UCSD-AML1 (cell line): ENCODE results near the gene TSPAN5.
A peak's percentile ranks its signal among the peaks of the same experiment; 100 is the strongest.
"Not testable (repeated sequence)": the region's sequence is repeated elsewhere in the genome, so short reads cannot be mapped to it uniquely, and the experiment has no call there.

Experiments used
- DNase-seq: peaks from one replicate; lab custom pipeline; 2025; ENCODE audit not compliant: unreplicated experiment; lab: John Stamatoyannopoulos, UW

TSPAN5 gene

DNA sequence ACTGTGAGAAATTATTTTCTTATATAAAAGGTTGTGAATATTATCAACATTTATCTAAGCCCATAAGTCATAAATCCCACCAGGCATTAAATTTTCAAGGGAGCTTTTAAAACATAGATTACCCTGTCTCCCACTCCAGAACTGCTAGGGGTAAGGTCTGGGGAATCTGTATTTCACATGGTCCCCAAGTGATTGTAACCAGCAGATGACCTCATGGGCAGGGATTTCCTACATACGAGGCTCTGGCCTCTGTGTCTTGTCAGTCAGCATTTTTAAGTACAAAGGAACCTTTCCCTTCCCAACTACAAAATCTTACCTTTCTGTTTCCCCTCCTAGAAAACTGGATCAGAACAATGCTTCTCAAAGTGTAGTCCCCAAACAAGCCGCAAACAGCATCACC lies 188.6 kb downstream of the TSPAN5 start:
- DNase-seq: no peak

DNA sequence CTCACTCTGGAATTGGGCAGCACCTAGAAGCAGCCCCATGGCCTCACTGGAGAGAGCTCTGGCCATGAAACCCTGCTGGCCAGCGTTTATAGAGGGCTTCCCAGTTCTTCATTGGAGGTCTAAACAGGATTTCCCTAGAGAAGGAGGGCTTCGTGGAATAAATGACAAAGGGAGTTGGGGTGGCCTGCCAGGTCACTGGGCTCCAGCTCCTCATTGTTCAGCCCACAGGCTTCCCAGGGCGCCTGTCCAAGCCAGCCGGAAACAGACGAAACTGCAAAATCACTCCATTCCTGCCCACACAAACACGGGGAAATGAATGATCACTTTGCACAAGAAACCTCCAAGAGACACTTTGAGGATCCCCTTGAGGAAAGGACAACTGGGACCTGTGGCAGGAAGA lies 189.7 kb downstream of the TSPAN5 start:
- peak; percentile 37 for DNase-seq

DNA sequence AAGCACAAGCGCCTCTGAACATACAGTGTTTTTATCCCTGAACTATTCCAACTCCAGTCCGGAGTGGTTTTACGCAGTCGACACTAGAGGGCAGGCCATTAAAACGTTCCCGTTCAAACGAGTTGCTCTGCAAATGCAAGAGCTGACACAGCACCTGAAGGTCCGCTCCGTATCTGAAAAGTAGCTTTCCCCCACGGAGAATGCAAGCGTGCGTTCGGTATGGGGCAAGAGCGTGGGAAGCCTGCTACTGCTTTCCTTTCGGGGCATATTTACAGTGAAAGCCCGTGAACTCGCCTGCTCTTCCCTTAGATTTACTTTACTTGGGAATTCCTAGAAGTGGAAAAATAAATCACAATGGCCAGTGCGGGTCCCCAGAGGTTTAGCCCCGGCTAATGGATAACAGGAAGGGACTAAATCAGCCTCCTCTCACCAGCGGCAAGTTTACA lies 190.8 kb downstream of the TSPAN5 start:
- DNase-seq: peak; percentile 65

DNA sequence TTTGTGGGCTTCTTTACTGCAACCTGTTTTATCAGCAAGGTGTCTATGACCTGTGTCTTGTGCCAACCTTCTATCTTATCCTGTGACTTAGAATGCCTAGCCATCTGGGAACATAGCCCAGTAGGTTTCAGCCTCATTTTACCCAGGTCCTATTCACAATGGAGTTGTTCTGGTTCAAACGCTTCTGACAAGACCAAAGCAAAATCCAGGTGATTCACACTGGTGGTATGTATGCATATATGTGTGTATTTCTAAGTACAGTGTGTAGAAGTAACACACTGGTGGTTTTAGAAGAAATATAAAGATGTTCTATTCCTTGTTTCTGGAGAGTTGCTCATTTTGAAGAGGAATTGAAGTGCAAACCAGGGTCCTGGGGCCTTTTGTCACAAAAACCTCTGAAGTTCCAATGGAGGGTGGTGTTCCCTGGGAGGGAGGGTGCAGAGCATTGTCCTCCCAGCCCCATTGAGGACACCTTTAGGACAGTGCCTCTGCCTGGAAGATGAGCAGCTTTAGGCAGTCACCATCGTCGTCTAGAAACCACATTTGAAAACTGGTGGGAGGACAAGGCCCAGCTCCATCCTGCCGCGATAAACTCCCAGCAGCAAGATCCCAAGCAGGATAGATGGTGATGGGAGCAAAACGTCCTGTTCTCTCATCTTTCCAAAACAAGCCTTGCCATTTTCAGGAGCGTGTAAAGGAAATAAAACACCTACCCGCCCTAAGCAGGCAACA lies 191.4 kb downstream of the TSPAN5 start:
- DNase-seq: no peak

DNA sequence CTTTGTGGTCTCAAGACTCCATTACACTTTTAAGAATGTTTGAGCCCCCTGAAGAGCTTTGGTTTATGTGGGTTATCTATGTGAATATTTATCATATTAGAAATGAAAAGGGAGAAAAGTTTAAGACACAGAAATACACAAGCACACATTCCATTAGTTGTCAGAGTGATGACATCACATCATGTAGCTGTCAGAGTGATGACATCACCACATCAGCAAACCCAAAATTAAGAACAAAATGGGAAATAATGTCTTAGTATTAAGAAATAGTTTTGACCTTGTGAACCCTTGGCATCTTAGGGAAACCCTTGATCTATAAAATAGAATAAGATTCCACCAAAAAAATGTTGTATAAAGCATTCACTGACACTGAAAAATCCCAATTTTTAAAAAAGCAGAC lies 195.9 kb downstream of the TSPAN5 start:
- DNase-seq: no peak

DNA sequence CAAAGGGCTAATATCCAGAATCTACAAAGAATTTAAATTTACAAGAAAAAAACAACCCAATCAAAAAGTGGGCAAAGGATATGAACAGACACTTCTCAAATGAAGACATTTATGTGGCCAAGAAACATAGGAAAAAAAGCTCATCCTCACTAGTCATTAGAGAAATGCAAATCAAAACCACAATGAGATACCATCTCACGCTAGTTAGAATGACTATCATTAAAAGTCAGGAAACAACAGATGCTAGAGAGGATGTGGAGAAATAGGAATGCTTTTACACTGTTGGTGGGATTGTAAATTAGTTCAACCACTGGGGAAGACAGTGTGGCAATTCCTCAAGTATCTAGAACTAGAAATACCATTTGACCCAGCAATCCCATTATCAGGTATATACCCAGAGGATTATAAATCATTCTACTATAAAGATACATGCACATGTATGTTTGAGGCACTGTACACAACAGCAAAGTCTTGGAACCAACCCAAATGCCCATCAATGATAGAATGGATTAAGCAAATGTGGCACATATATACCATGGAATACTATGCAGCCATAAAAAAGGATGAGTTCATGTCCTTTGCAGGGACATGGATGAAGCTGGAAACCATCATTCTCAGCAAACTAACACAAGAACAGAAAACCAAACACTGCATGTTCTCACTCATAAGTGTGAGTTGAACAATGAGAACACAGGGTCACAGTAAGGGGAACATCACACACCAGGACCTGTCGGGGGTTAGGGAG lies 197.1 kb downstream of the TSPAN5 start:
- DNase-seq: not testable (repeated sequence)

DNA sequence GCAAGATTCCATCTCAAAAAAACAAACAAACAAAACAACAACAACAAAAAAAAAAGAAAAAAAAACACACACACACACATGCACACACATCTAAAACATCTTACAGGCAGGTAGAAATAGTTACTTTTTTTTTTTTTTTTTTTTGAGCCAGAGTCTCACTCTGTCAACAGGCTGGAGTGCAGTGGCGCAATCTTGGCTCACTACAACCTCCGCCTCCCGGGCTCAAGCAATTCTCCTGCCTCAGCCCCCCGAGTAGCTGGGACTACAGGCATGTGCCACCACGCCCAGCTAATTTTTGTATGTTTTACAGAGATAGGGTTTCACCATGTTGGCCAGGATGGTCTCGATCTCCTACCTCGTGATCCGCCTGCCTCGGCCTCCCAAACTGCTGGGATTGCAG lies 201.0 kb downstream of the TSPAN5 start:
- not testable (repeated sequence) for DNase-seq

DNA sequence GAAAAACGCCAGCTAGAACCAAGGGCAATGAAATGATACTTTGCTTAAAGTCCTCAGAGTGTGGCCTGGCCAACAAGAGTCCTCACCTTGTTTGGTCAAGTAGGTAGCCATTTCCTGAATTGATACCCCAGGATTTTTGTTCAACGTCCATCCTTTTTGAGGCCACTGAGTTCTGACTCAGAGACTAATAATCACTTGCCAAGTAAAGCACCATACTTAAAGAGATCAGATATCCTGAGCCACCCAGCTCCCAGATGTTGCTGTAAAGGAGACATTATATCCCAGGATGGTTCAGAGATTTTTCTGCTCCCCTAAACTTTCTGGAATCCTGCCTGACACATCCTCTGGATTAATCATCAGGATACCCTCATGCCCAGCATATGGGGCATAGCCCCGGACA lies 206.3 kb downstream of the TSPAN5 start:
- no peak for DNase-seq

DNA sequence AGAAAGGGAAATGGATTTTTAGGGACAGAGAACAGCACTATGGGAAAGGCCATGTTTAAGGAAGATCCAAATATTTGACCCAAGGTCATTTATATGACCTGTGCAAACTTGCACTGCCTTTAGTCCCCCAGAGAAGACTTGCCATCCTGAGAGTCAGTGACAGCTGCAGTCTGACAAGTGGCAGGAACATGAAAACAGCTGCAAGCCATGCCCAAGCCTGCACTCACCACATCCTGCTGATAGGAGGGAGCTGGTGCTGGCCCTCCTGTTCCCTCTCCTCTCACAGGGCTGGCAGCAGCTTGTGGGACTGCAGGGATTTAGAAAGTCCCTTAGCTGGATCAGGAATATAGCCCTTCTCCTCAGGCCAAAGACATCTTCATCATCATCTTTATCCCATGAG lies 209.5 kb downstream of the TSPAN5 start:
- peak; percentile 61 for DNase-seq

DNA sequence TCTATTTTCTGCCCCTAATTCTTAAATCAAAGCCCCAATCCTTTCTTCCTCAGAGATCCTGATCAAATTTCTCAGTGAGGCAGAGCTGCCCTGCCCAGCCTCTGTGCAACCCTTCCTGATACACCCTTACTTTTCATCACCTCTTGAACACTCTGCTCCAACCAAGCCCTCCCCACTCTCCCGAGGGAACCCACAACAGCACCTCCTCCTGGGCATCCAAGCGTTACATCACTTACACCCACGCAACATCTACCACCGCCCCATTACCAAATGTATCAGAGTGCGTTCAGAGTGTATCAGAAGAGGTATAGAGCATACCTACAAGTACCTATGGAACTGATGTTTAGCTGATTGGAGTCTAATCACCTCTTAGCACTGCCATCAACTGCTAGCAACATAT lies 210.8 kb downstream of the TSPAN5 start:
- DNase-seq: peak; percentile 7

DNA sequence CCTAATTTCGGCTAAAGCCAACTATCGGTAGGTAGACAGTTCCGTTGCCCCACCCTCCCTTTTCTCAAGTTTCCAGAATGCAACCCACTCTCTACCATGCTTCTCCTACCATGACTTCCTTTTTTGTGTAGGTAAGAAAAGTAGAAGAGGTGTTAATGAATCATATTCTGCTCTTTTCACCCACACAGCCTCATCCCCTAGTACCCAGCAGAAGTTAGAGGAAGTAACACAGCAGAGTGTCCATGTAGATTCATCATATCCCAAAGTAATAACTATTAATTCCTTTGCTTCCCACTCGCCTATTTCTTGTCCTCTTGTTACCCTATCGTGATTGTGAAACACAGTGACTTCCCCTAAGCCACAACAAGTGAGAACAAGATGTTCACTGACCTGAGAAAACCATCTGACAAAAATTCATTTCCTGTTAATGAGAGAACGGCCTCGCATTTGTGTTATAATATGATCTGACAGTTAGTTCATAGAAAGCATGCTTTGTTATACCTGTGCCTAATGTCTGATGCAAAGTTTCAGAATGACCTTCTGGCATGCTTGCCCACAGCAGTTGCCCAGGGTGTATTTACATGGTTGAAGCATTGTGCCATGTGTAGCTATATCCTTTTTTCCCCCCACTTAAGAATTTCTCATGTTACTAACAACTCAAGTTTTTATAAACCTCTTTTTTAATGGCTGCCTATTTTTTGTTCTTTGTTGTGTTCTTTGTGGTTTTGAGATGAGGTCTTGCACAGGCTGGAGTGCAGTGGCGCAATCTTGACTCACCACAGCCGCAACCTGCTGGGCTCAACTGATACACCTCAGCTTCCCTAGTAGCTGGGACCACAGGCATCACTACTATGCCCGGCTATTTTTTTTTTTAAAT lies 211.7 kb downstream of the TSPAN5 start:
- peak; percentile 7 for DNase-seq

DNA sequence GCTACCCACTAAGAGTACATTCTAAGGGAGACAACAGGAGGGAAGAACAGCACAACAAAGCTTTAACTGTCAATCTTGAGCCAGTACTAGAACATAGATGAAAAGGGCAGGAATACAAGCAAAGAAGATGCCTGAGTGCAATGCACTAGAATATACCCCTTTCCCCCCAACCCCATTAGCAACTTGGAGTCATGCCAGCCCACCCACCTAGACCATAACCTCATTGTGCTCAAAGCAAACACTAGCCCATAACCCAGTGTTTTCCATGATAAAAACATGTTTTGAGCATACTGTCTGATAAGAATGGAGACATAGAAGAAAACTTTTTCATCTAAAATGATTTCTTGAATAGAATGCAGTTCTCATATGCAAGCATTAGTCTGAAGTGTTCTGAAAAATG lies 214.0 kb downstream of the TSPAN5 start:
- no peak for DNase-seq

DNA sequence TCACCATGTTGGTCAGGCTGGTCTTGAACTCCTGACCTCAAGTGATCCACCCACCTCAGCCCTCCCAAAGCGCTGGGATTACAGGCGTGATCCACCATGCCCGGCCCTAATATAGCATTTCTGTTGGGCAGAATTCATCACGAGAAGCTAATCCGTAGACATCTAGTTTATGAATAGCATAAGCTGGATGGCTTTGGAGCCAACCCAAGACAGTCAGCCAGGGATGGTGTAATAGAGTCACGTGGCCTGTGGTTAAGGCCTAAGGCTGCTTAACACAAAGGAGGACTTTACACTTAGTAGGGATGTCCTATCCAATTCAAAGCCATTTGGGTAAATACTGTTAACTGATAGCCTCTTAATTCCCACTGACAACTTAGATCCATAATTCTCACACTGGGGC lies 223.6 kb downstream of the TSPAN5 start:
- DNase-seq: no peak

DNA sequence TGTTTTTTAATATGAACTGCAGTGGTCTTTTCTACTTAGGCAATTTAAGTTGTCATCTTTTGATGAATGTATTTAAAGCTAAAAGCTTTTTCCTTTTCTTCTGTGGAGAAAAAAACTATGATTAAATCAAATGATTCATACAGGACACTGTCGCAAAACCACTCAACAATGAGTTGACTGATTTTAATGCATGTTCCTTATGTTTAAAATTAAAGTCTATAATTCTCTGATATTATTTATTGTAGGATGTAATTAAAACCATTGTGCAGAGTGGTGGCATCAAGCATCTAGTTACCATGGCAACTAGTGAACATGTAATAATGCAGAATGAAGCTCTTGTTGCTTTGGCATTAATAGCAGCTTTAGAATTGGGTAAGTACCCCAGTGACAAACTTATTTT lies 224.7 kb downstream of the TSPAN5 start:
- no peak for DNase-seq

DNA sequence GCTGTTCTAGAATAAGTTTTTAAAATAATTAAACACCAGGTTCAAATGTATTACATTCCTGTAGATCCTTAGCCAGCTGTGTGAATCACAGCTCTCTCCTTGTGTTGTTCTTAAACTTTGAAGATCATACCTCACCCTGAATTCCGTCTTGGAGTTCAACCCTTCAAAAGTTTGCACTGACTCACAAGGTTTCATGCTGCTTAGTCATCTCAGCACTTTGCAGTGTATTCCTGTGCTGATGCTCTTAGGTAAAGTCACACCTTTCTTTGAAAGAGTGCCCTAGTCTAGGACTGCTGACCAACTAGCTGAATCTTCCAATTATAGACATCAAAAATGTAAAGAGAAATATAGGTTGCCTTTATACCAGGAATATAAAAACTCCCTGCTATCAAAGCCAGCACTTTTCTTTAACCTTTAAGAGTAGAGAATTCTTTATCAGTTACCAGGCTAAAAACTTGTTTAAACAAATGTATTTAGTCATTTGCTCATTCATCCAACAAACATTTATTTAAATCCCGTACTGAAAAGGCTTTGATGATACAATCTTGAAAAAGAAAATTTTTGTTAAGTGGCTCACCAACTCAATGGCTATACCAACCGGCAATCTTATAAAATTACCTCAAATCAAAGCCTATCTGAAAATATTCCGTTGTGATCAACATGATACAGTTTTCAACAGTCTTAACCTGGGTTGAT lies 227.6 kb downstream of the TSPAN5 start:
- no peak for DNase-seq

DNA sequence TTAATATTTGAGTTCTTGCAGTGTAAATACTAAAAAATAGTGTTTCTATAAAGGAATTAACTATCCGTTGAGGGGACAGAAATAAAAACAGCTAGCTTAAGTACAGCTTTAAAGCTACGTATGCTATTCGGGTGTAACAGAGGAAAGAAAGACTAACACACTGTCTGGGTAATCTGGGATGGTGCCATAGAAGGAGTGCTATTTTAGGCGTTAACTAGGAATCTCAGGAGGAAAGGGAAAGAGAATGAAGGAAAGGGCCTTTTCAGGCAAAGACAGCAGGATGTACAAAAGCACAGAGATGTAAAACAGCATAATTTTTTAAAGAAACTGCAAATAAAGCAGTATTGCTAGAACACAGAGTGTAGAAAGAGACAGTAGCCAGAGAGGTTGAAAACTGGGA lies 235.4 kb downstream of the TSPAN5 start:
- DNase-seq: no peak

DNA sequence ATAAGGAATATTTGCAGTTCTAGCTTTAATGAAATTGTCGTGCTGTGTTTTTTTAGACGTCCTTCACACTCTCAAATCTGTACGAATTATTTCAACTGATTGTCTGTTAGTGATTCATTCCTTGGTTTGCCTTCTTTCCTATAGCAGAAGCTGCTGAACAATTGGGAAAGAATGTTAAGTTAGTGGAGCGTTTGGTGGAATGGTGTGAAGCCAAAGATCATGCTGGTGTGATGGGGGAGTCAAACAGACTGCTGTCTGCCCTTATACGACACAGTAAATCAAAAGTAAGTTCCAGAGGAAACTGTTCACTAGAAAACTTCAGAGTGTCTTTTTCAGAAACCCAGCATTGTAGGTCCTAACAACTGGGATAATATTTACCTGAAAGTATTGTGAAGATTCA lies 237.3 kb downstream of the TSPAN5 start:
- no peak for DNase-seq
